ENCODE measurements around the gene NPR2.

DNA sequence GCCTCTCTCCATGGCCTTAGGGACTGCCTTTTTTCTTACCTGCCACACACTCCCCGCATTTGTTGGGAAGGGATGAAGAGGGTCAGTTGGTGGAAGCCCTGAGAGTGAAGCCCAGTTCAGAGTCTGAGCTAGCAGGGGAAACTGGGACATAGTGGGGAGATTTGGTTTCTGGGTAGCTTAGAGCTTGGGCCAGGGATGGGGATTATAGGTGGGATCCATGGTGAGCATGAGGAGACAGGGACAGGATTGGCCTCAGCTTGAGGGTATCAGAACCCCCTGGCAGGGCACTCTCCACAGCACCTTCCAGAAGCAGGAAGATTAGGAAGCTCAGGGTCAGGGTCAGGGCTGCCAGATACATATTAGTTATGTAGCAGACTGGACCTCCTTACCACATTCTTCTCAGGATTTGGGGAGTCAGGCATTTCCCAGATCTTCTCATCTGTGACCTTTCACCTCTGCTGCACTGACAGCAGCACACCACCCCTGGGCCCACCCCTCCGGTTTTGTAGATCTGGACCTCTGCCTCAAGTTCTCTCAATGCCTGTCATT lies 61.0 kb downstream of the NPR2 start:
- TF ChIP-seq CTCF (IDR thresholded peaks at IDR 0.05) = no peak
- no peak for TF ChIP-seq ZFX (IDR thresholded peaks at IDR 0.05; ENCODE audit: borderline replicate concordance)
